HEK293 (cell line): ENCODE measurements around the gene PGAP6.
A peak's percentile ranks its signal among the peaks of the same experiment; 100 is the strongest.
"Not testable (repeated sequence)": the region's sequence is repeated elsewhere in the genome, so short reads cannot be mapped to it uniquely, and the experiment has no call there.

Experiments used
- MEIS1 ChIP-seq: sonication (generic); formaldehyde crosslinking; IDR thresholded peaks from 2 replicates; pipeline ENCODE4 v1.8.1; 2022; ENCODE audit warnings: missing genetic modification reagents, mild to moderate bottlenecking, borderline replicate concordance
- SCRT1 ChIP-seq: fragments of 450-650 bp; formaldehyde crosslinking; IDR thresholded peaks from 2 replicates; pipeline ENCODE4 v1.5.1; 2016; ENCODE audit warnings: missing biosample characterization, missing genetic modification characterization, borderline replicate concordance
- ZBTB20 ChIP-seq: fragments of 450-650 bp; formaldehyde crosslinking; IDR thresholded peaks from 2 replicates; pipeline ENCODE4 v1.5.1; 2016; ENCODE audit warnings: missing biosample characterization, missing genetic modification characterization
- ZFHX2 ChIP-seq: fragments of 450-650 bp; formaldehyde crosslinking; conservative IDR thresholded peaks from 2 replicates; pipeline ENCODE4 v1.5.1; 2016; ENCODE audit warnings: missing biosample characterization, missing genetic modification characterization
- ZNF138 ChIP-seq: fragments of 450-650 bp; formaldehyde crosslinking; IDR thresholded peaks from 2 replicates; pipeline ENCODE4 v1.5.1; 2016; ENCODE audit warnings: missing biosample characterization, missing genetic modification characterization, borderline replicate concordance
- ZNF266 ChIP-seq: fragments of 450-650 bp; formaldehyde crosslinking; IDR thresholded peaks from 2 replicates; pipeline ENCODE4 v1.5.1; 2016; ENCODE audit warnings: missing biosample characterization, missing genetic modification characterization, low read depth
- ZNF558 ChIP-seq: fragments of 450-650 bp; formaldehyde crosslinking; IDR thresholded peaks from 2 replicates; pipeline ENCODE4 v1.5.1; 2016; ENCODE audit warnings: missing biosample characterization, missing genetic modification characterization
- ZNF585B ChIP-seq: fragments of 450-650 bp; formaldehyde crosslinking; IDR thresholded peaks from 2 replicates; pipeline ENCODE4 v1.5.1; 2016; ENCODE audit warnings: missing biosample characterization, missing genetic modification characterization
- ZXDB ChIP-seq: fragments of 450-650 bp; formaldehyde crosslinking; IDR thresholded peaks from 2 replicates; pipeline ENCODE4 v1.5.1; 2016; ENCODE audit warnings: missing biosample characterization, missing genetic modification characterization
- TF ChIP-seq, protein P1 (sequence below): fragments of 450-650 bp; formaldehyde crosslinking; IDR thresholded peaks from 2 replicates; pipeline ENCODE4 v1.5.1; 2016; ENCODE audit warnings: missing biosample characterization, missing genetic modification characterization
- TF ChIP-seq, protein P2 (sequence below): fragments of 450-650 bp; formaldehyde crosslinking; IDR thresholded peaks from 2 replicates; pipeline ENCODE4 v1.5.1; 2016; ENCODE audit warnings: missing biosample characterization, missing genetic modification characterization
- TF ChIP-seq, protein P3 (sequence below): fragments of 450-650 bp; formaldehyde crosslinking; IDR thresholded peaks from 2 replicates; pipeline ENCODE4 v1.5.1; 2016; ENCODE audit warnings: missing biosample characterization, missing genetic modification characterization

DNA sequence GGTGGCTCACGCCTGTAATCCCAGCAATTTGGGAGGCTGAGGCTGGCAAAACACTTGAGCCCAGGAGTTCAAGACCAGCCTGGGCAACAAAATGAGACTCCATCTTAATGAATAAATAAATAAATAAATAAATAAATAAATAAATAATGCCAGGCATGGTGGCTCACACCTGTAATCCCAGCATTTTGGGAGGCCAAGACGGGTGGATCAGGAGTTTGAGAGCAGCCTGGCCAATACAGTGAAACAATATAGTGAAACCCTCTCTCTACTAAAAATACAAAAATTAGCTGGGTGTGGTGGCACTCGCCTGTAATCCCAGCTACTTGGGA lies 33.4 kb upstream of the PGAP6 start:
- TF ChIP-seq, protein P1, sequence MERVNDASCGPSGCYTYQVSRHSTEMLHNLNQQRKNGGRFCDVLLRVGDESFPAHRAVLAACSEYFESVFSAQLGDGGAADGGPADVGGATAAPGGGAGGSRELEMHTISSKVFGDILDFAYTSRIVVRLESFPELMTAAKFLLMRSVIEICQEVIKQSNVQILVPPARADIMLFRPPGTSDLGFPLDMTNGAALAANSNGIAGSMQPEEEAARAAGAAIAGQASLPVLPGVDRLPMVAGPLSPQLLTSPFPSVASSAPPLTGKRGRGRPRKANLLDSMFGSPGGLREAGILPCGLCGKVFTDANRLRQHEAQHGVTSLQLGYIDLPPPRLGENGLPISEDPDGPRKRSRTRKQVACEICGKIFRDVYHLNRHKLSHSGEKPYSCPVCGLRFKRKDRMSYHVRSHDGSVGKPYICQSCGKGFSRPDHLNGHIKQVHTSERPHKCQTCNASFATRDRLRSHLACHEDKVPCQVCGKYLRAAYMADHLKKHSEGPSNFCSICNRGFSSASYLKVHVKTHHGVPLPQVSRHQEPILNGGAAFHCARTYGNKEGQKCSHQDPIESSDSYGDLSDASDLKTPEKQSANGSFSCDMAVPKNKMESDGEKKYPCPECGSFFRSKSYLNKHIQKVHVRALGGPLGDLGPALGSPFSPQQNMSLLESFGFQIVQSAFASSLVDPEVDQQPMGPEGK (tag by site-specific recombination) = not testable (repeated sequence)
- not testable (repeated sequence) for TF ChIP-seq ZNF558; ZBTB20 (tag by site-specific recombination); ZNF585B (tag by site-specific recombination); ZNF138 (tag by site-specific recombination); SCRT1; MEIS1; ZFHX2
- TF ChIP-seq, protein P2, sequence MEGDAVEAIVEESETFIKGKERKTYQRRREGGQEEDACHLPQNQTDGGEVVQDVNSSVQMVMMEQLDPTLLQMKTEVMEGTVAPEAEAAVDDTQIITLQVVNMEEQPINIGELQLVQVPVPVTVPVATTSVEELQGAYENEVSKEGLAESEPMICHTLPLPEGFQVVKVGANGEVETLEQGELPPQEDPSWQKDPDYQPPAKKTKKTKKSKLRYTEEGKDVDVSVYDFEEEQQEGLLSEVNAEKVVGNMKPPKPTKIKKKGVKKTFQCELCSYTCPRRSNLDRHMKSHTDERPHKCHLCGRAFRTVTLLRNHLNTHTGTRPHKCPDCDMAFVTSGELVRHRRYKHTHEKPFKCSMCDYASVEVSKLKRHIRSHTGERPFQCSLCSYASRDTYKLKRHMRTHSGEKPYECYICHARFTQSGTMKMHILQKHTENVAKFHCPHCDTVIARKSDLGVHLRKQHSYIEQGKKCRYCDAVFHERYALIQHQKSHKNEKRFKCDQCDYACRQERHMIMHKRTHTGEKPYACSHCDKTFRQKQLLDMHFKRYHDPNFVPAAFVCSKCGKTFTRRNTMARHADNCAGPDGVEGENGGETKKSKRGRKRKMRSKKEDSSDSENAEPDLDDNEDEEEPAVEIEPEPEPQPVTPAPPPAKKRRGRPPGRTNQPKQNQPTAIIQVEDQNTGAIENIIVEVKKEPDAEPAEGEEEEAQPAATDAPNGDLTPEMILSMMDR (tag by site-specific recombination) = not testable (repeated sequence)
- TF ChIP-seq, protein P3, sequence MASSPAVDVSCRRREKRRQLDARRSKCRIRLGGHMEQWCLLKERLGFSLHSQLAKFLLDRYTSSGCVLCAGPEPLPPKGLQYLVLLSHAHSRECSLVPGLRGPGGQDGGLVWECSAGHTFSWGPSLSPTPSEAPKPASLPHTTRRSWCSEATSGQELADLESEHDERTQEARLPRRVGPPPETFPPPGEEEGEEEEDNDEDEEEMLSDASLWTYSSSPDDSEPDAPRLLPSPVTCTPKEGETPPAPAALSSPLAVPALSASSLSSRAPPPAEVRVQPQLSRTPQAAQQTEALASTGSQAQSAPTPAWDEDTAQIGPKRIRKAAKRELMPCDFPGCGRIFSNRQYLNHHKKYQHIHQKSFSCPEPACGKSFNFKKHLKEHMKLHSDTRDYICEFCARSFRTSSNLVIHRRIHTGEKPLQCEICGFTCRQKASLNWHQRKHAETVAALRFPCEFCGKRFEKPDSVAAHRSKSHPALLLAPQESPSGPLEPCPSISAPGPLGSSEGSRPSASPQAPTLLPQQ = not testable (repeated sequence)
- TF ChIP-seq ZNF266 (tag by site-specific recombination) (peak; percentile 77), ZXDB (tag by site-specific recombination) (0 out of 2 replicates have a peak, but pooled peaks have one; percentile 37)
